Hematopoietic multipotent progenitor cell treated with erythropoietin and hydrocortisone succinate and interleukin-3 and kit ligand, for 8 days (in vitro differentiated cells): Measurements from ENCODE around the gene GRIN2A.

Experiments used
- DNase-seq: peaks from one replicate; pipeline ENCODE4 v3.0.0-alpha.2; 2015

The GRIN2A gene

DNA sequence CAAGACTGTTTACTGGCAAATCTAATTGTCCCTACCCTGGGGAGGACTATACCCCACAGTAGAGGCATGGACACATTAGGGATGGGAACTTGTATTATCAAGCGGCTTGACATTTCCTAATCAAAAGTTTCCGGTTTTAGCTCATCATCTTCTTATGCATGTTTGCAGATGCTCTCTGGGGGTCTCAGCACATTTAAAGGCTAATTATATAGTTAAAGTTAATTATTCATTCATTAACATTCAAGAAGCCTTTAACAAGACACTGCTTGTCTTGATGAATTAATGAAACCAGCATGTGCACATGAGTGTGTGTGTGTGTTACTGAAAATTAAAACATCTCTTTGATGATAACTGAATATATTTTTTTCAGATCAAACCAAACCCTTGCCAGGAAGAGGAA, 377.1 kb downstream of the GRIN2A start:
- no peak for DNase-seq

- no peak for DNase-seq
These were observed 380.1 kb downstream of the GRIN2A start for GRCh38 chr16:9802160-9802559.

DNA sequence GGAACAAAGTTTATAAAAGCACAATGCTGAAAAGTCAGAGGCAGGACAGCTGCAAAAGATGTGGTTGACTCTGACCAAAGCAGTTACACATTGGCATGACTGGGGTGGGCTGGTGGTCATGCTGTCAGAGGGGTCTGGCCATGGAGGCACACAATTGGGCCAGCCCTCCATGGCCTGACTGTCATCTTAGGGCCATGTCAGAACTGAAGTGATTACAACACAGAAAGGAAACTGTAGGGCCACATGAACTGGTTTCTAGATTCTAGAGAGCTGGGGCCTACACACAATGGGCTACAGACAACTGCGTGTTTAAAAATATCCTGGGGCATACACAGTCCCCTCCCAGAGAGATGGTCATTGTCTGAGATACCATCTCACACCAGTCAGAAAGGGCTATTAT, 380.6 kb downstream of the GRIN2A start:
- no peak for DNase-seq

GRCh38 chr16:9800186-9800738, 382.0 kb downstream of the GRIN2A start:
- no peak for DNase-seq

GRCh38 chr16:9798952-9799580, 383.2 kb downstream of the GRIN2A start:
- no peak for DNase-seq

- no peak for DNase-seq
These were observed 383.8 kb downstream of the GRIN2A start for GRCh38 chr16:9798474-9798873.

- DNase-seq = no peak
These were observed 384.9 kb downstream of the GRIN2A start for GRCh38 chr16:9797306-9797705.

DNA sequence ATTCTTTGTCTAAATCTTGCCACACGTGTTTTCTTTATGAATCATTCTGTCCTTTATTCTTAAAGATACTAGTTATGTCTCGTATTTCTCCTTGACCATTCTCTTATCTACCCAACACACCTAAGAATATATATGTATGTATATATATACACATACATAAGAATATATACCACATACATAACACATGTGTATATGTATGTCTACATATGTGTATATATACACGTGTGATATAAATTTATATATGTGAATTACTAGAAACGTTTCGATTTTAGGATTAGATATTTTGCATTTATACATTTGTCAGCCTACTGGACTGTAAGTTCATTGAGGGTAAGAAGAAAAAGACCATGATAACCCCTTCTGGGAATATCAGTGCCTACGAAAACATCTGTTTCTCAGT, 388.6 kb downstream of the GRIN2A start:
- no peak for DNase-seq

DNA sequence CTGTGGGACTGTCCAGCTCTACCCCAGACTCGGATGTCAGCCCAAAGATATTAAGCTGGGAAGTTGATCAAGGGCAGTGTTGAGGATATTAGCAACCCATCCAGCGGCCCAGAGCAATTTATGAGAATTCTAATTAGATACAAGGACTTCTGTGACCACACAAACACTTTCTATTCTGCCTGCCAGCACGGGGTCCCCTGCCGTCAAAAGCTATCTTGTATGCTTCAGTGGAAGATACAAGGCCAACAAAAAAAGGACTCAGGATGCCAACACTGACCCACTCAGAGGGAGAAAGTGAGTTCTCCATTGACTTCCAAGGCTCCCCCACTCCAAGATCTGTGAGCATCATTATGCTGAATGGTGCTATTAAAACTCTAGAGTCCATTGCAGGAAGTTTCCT, 390.7 kb downstream of the GRIN2A start:
- no peak for DNase-seq

- DNase-seq = no peak
These were observed 392.0 kb downstream of the GRIN2A start for GRCh38 chr16:9790199-9790598.

DNA sequence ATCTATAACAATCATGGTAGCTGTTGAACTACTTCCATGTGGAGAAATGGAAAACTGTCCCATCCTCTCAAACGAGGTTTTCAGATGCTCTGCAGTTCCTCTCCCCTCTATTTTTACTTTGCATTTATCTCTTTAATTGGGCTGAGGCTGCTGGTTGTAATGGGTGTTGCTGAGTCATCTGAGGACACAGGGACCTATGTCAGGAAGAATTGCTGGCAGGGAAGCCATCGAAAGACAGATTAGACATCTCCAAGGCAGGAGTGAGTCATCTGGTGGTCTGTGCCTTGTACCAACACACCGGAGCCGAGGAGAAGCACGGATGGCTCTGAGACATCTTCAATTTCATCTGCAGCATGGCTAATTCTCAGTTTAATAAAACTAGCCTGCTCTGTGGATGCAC, 394.5 kb downstream of the GRIN2A start:
- DNase-seq = no peak

GRCh38 chr16:9780831-9781230, 401.4 kb downstream of the GRIN2A start:
- no peak for DNase-seq

DNA sequence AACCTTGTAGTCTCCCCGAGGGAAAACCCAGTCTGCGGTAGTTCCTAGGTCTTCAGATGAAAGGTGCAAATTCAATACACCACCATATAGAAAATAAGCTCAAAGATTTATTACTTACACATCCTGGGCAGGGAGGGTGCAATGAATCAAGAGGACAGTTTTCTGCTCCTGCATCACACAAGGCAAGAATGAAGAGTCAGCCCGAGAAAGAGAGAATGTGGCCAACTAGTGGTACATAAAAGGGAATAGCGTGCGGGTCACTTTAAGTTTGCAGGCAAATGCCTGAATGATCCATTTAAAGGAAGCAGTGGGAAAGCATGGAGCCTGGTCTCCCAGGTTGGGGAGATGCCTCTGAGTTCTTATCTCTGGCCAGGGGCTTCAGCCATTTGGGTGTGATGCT, 403.4 kb downstream of the GRIN2A start:
- DNase-seq = no peak

- DNase-seq = no peak
These were observed 406.2 kb downstream of the GRIN2A start for GRCh38 chr16:9775998-9776397.

- no peak for DNase-seq
These were observed 408.9 kb downstream of the GRIN2A start for GRCh38 chr16:9773289-9773688.

GRCh38 chr16:9772526-9773225, 409.6 kb downstream of the GRIN2A start:
- no peak for DNase-seq

DNA sequence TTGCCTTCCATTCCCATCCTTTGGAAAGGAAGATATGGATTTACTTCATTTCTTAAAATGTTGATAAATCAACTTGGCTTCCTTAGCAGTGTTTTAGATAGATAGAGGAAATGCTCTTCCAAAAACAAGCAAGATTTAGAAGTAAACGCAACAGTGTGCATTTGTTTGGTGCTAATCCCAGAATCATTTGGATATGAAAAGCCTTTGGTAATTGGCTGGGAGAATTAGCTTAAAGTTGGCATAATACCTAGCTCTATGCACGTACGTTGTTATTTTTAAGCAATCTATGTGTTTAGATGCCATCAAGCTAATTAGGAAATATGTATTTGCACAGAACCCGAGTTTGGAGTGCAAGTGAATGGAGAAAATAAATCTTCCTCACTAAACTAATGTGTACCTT, 415.3 kb downstream of the GRIN2A start:
- DNase-seq = no peak

GRCh38 chr16:9763505-9763904, 418.7 kb downstream of the GRIN2A start:
- DNase-seq = no peak

DNA sequence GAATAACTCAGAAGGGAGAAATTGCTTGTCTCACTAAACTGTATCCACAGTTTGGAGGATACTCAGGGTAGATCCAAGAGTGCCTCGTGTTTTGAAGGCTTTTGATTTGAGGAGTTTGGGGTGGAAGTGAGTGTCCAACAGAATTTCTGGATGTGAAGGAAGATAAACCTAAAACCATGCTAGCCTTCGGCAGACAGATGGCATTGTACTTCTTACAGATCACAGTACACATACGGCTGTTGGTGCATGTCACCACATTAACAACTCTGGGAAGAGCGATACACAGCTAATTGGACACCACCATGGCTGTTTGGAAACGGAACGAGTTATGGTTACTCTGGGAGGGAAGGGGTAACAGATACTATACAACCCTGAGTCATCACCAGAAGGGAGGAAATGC, 420.4 kb downstream of the GRIN2A start:
- no peak for DNase-seq

DNA sequence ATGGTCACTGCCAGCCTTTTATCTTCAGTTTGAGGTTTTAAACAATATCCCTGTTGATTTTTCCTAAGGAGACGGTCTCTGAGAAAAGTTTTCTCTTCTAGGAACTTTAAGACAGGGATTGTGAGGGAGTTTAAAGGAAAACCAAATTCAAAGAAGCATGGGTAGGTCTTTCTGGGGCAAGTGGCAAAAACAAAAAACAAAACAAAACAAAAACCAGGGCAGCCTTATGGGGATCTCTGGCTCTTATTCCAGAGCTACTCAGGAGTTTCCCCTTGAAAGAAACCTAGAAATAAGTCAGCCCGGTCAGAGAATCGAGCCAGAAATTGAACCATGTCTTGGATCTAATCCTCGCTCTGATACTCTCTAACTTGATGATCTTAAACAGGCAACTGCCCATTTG, 424.5 kb downstream of the GRIN2A start:
- DNase-seq = no peak

DNA sequence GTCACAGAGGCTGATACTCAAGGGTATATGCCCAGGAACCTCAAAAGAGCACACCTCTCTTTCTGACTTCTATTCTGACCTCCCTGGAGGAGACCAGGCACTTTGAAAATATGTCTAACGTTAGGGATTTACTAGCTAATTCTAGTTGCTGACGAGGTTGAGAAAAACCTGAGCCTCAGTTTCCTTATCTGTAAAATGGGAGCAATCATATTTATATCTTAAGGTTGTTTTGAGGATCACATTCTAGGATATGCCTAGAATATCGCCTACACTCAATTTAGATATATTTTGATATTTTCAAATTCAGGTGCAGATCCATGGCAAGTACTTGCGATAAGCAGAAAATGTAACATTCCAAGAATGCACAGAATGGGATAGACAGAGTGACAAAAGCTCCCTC, 425.8 kb downstream of the GRIN2A start:
- no peak for DNase-seq

DNA sequence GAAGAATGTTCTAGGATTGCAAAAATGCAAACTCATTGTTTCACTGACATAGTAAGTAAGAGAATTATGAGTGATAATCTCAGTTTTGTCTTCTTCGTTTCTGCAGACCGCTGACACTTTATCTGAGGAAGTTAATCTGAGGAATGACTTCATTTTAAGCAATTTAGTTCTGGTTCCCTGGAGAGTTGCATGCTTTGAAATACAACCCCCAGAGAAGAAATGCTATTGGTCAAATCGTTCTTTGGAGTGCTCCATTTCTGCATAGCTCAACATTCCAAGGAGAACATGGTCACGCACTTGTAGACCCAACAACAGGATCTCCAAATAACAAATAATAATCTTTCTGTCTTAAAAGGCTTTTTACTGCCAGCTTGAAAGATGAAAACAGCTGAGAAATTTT, 427.1 kb downstream of the GRIN2A start:
- DNase-seq = no peak

- no peak for DNase-seq
These were observed 440.5 kb downstream of the GRIN2A start for GRCh38 chr16:9741776-9742175.

DNA sequence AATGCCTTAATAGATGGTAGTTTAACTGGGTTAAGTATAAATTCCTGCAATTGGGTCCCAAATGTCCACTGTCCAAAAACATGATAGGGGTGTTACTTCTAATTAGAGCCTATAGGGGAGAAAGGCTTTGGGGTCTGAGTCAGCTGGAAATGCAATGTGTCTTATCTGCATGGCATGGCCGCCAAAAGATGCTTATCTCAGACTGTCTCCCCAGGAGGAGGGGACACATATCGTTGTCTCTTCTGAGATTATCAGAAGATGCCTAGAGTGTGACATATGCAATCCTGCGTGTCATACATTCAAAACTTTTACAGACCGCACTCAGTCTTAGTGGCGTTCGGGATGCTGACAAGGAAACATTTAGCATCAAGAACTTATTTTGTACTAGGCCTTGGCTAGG, 442.9 kb downstream of the GRIN2A start:
- DNase-seq = no peak

DNA sequence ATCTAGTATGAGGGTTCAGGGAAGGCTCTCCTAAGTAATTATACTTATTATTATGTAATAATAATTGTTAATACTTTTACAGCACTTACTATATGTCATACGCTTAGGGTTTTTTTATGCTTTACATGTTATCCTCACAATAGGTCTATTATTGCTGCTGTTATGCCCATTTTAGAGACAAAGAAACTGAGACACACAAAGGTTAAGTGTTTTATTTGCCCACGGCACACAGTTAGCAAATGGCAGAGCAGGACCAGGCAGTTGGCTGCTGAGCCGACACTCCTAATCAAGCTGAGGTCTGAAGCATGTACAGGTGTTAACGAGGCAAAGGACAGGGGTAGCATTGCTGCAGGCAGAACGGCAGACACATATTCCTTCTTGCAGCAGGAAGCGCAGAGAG, 443.5 kb downstream of the GRIN2A start:
- DNase-seq = no peak
